GM21717 (cell line): ENCODE results near the gene TMCO2.

Experiments
- ATAC-seq: cut with Tn5 transposase; IDR thresholded peaks from one replicate; pipeline ENCODE4 v1.9.1; 2021; ENCODE audit warnings: mild to moderate bottlenecking, moderate library complexity; ENCODE audit not compliant: unreplicated experiment

Gene TMCO2

DNA sequence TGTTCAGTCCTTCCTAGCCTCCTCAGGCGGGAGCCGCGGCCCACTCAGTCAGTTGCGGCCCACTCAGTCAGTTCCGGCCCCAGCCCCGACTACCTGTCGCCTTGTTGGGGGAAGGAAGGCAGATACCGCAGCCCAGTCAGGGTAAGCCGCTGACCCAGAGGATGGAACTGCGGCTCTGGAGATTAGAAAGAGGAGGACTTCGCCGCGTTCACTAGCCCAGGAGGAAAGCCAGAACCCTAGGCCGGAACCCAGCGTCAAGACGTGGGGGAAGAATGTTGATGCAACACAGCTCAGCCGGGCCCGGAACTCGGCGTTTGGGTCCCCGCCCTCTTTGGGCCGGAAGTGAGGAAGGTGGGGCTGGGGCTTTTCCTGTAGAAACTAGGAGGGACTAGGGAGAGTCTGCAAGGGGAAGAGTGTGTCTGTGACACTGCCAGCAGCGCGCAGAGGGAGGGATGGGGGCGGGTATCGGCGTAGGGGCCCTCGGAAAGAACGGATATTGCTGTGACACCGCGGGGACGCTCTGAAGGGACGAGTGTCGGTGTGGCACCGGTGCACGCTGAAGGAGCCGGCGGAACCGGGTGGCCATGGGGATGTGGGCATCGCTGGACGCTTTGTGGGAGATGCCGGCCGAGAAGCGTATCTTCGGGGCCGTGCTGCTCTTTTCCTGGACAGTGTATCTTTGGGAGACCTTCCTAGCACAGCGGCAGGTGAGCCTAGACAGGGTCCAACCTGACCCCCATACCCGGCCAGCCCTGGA, 10.1 kb downstream of the TMCO2 start, which contains the start of gene ZMPSTE24:
ZMPSTE24 (plus strand) TSS at position 549 of the 757 bp plus-strand sequence; CDS start at position 585, 36 bp downstream.
- ATAC-seq = peak; percentile 85

DNA sequence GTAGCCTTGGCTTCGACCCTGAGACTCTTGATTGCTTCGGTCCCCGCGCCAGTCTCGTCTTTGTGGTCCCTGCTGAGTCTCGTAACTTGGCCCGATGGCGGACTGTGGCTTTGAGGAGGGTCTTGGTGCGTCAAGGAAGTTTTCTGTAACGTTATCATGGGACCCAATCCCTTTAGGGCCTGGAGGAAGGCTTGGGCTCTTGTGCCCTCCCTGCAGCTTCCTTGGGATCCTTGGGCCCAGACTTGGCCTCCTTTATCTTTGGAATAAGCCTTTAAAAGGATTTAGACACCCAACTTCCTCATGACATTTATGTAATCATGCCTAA, 10.7 kb downstream of the TMCO2 start:
- peak; percentile 13 for ATAC-seq

DNA sequence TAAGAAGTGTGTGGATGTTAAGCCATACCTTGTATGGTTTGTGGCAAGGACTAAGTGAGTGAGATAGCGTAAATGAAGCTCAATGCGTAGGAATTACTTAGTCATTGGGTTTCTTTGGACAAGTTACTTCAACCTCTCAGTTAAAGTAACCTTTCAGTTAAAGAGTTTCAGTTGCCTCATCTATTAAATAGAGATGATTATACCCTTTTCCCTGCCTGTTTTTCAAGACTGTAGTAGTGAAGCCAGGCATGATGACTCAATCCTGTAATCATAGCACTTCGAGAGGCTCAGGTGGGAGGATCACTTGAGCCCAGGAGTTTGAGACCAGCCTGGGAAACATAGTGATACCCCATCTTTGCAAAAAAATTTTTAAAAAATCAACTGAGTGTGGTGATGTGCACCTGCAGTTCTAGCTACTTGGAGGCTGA, 16.6 kb downstream of the TMCO2 start:
- no peak for ATAC-seq

DNA sequence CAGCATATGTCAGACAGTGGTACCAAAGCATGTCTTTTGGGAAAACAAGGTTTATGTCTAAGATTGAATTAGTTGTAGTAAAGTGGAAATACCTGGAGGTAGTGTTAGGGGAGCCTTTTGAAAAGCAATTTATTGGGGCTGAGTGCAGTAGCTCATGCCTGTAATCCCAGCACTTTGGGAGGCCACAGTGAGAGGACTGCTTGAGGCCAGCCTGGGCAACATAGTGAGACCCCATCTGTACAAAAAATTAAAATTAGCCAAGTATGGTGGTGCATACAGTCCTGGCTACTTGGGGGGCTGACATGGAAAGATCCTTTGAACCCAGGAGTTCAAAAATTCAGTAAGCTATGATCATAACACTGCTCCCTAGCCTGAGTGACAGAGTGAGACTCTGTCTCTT, 17.6 kb downstream of the TMCO2 start:
- ATAC-seq = no peak

DNA sequence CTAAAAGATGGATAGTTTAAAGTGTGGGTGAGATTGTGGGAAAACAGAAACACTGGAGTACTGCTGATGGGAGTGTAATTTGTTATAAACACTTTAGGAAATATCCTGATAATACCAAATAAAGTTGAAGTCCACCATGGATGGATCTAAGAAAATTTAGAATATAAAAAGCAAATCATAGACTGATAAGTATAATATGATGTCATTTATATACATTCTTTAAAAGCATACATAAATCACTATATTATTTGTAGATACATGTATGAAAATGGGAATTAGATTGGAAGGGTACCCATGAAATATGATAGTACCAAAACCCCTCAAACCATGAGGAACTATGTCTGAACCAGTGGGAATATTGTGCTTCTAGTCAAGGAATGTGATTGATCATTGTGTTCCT, 18.2 kb downstream of the TMCO2 start:
- ATAC-seq = no peak

DNA sequence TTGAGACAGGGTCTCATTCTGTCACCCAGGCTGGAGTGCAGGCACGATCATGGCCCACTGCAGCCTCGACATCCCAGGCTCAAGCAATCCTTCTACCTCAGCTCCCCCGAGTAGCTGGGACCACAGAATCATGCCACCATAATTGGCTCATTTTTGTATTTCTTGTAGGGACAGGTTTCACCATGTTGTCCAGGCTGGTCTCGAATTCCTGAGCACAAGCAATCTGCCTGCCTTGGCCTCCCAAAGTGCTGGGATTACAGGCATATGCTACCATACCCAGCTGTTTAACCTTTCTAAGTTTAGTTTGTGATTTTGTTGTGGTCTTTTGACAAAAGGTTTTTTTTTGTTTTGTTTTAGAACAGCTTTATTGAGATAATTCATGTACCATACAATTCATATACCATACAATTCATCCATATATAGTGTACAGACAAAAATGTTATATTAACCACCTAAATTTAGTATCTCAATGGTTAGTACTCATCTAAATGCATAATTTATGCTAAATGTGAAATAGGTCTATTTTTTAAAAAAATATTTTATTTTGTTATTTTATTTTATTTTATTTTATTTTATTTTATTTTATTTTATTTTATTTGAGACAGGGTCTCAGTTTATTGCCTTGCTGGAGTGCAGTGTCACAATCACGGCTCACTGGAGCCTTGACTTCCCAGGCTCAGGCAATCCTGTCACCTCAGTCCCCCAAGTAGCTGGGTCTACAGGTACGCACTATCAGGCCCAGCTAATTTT, 19.2 kb downstream of the TMCO2 start:
- ATAC-seq = no peak

DNA sequence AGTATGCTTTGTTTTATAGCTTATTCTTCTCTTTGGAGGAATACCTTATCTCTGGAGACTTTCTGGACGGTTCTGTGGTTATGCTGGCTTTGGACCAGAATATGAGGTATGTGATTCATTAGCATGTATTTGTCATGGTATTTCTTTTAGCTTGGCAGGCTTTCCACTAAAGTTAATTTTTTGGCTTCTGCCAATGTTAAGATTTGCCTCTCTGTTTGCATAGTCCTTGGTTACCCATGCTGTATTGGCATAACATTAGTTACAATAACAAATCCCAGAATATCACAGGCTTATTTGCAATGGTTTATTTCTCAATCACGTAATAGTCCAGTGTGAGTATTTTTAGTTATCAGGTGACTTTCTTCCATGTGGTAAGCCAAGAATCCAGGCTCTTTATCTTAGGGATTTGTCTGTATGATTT, 20.0 kb downstream of the TMCO2 start:
- ATAC-seq = no peak

DNA sequence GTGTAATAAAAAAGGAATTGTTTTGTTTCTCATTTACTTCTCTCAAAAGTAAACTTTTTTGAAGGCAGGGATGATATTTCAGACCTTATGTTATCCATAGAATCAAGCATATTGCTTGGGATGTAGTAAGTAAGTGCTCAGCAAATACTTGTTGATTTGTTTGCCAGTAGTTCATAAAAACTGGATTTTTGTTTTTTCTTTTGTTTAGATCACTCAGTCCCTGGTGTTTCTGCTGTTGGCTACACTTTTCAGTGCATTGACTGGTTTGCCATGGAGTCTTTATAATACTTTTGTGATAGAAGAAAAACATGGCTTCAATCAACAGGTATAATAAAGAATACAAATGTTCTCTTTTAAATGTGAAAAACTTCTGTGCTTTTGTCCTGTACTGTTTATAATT, 20.5 kb downstream of the TMCO2 start:
- no peak for ATAC-seq

DNA sequence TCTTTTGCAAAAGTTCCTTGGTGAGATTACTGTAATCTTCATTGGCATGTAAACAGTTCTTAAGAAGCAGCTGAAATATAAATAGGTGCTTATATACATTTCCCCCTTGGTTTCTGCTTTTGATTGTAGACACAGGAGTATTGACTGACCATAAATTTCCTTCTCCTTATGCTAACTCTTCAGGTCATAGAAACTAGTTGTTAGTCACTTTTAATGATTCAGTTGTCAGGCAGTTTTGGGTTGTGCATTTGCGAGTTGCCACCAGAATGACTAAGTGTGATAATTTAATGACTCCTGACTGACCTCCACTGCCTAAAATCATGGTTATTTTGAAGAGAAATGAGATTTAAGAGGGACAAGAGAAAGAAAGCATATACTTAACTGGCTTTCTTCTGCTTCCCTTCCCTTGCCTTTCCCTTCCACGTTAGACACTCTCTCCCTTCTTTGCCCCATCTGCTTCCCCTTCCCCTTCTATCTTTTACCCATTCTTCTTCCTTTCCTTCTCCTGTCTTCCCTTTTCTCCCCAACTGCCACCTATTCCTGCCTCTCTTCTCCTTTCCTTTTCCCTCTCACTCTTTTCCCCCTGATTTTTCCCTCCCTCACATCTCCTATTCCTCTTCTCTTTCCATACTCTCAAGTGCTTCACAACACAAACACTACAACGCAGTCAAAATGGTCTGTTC, 22.6 kb downstream of the TMCO2 start:
- no peak for ATAC-seq

DNA sequence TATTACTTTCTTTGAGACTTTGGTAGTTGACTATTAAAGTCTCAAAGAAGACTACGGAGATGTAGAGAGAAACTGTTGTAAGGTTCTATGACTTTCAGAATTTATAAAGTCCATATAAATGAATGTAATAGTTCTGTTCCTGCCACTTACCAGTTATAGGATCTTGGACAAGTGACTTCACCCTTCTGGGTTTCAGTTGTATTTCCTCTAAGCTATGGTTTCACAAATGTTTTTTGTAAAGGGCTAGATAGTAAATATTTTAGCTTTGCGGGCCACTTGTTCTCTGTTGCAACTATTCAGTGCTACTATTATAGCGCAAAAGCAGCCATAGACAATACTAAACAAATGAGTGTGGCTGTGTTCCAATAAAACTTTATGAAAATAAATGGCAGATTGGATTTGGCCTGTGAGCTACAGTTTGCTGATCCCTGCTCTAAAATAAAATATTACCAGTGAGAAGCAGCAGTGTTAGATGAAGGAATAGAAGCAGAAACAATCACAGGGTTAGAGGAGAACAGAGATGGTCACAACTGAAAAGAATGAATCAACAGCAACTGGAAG, 25.0 kb downstream of the TMCO2 start:
- no peak for ATAC-seq

DNA sequence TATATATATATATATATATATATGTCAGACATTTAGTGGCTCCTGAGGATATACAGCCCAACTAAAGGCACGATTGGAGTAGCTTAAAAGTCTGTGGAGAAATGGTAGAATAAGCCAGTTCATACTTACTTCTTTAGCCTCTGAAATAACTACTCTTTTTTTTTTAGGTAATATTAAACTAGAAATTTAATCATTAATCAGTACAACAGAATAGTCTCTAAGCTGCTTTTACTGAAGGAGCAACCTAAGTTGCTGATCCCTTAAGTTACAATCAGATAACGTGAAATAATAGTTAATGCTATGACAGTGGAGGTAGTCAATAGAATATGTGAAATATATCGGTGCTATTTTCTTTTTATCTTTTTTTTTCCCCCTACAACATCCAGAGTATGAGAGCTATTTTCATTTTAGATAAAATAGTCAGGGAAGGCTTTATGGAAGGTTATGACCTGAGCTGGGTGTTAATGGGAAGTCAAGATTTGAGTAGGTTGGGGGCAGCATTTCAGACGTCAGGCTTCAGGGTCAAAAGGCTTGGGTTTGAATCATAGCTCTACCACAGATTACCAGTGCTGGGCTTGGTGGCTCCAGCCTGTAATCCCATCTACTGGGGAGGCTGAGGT, 25.9 kb downstream of the TMCO2 start:
- no peak for ATAC-seq

DNA sequence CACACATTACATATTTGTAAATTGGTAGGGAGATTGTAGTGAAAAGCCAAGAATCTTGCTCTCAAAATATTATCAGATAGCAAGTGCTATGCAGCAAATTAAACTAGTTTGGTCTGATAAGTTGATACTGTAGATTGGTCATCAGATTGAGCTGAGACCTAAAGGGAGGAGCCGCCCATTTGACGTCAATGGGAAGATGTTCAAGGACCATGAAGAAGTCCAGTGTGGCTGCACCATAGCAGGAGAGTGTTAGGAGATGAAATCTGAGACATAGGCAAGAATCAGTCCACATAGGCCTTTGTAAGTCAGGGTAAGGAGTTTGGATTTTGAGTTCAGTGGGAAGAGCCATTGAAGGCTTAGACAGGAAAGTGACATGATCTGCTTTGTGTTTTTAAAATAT, 26.6 kb downstream of the TMCO2 start:
- ATAC-seq = no peak

DNA sequence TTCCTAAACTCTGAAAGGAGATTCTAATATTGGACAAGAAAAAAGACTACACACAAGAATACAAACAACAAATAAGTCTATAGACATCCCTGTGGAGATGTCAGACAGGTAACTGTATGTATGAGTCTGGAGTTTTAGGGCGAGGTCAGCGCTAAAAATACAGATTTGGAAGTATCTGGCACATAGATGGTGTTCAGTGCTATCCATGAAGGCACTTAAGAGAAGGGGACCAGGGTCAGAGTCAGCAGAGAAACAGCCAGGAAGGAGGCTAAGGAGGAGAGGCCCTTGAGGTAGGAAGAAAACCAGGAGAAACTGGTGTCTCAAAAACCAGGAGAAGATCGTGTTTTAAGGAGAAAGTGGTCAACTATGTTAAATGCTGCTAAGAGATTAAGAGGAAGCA, 28.4 kb downstream of the TMCO2 start:
- ATAC-seq = no peak

DNA sequence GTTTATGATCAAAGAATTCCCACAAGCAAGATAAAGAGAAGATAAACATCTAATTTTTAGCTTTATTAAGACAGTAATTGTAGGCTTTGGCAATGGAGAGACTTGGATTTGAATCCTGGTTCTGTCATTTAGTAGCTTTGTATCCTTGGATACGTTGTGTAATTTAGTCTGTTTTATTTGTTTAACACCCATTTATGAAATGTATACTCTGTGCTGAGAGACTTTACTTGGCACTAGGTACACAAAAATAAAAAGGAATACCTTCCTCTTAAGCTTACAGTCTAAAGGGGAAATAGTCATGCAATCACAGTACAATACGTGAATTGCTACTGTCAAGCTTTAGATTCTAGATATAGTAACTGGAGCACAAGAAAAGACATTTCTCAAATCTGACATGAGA, 34.1 kb downstream of the TMCO2 start:
- ATAC-seq = no peak

DNA sequence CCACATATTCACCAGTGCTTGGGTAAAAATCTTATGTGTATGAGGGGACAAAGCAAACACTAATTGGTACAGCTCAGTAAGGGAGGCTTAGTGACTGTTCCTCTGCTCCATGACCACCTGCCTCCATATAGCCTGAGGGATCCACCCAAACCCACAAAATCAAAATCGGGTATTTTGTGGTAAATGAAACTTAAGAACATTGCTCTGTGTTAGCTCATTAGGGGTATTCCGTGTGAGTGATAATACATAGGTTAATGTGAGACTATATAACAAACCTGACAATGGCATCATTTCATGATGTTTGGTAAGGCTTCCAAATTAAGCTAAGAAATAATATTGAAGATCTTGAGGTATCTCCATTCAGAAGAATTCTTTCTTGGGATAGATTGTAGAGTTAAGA, 43.6 kb downstream of the TMCO2 start:
- no peak for ATAC-seq

DNA sequence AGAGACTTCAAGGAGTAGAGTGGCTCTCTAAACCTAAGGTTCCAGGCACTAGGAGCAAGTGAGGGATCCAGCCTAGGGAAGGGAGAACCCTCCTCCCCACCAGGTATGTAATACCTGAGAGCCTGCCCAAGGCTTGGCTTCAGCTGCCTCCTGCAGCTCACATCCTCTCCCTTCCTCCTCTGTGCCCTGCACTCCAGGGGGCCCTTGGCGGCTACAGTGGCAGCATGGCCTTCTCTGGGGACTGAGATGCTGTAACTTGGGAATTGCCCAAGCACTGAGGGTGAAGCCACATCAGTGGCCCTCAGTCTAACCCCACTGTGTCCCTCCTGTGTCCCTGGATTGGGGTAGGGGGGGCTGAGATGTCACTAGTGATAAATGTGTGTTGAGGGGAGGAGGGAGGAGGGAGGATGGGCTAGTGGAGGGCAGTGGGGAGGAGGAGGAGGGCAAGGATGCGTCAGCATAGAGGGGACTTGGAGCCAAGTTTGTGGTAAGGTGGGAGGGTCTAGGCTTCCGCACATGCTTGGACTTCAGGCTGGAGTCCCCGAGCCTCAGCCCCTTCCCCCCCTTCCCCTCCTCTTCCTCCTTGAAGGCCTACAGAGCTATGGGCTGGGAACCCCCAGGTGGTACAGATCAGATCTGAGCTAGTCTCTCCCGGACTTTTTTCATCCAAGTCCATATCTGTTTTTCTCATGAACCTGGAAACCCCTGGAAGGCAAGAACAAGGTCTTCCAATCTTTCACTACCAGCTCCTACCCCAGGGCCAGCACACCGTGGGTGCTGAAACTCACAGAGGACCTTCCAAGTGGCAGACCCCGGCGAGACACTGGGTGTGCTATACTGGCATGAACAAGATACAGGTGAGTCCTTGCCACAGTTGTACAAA, 51.9 kb downstream of the TMCO2 start:
- no peak for ATAC-seq

DNA sequence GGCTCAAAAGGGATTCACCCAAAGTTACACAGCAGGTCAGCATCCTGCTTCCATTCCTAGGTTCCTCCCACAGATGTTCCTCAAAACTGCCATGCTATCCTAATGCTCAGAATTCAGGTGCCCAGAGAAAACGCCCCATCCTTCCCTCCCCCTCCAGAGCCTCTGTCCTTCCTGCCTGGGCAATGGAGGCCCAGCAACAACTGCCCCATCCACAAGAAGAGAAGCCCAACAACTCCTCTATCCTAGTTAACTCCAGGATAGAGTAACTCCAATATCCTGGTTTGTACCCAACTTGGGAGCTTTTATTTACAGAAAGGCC, 52.5 kb downstream of the TMCO2 start:
- no peak for ATAC-seq

DNA sequence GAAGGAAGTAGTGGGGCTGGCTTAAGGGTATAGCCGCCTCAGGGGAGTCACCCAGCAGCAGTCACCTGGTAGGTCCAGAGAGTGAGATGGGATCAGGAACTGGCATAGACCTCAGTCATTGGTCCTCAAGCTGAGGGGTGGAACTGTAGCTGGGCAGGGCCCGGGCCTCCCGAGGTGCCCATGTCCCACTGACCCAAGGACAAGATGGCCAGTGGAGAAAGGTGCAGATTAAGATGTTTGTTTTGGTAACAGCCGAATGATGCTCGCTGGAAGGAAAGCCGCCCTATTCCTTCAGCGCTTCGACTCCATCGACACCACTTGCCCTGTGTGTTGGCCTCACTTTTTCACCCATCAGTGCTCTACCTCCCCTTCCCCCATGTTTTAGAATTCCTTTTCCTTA, 52.9 kb downstream of the TMCO2 start:
- no peak for ATAC-seq

DNA sequence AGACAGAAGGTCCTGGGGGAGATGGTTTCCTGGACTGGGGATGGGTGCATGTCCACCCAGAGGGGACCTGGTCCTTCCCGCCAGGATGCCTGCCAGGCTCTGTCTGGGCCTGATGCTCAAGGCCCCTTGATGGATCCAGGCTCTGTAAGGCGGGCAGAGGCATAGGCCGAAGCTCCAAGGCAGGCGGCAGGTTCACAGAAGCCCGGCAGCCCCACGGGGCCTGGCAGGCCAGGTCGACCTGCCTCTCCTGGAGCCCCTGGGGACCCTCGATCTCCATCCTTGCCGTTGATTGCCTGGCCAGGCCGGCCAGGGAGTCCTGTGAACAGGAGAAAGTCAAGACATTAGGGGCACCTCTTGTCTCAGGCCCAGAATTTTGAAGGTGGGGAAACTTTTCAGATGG, 53.3 kb downstream of the TMCO2 start:
- ATAC-seq = no peak
